HEK293 (cell line): ENCODE results near the gene INPPL1.

ENCODE experiments used
- CTCF ChIA-PET: fragments of 350-600 bp; formaldehyde crosslinking; extraction: SDS; loops from one replicate; lab custom pipeline; 2021; ENCODE audit warnings: antibody characterized with exemption; lab: Yijun Ruan, JAX
- POLR2A ChIA-PET: fragments of 300-600 bp; formaldehyde crosslinking; extraction: SDS; loops from one replicate; lab custom pipeline; 2020; ENCODE audit warnings: antibody characterized with exemption, inconsistent platforms; lab: Yijun Ruan, JAX
- H3K27ac ChIP-seq: fragments of 200-500 bp; sonication (Bioruptor generic); 2 replicates; pipeline ENCODE4 v1.5.1; 2014; ENCODE audit warnings: low read depth, low read length, control low read depth, inconsistent platforms; ENCODE audit errors: extremely low read depth
- H3K36me3 ChIP-seq, 2 experiments: fragments of 200-500 bp in 1 of 2; sonication (Bioruptor generic) in 1 of 2; 1 replicate in 1 of 2; 2 replicates in 1 of 2; pipeline ENCODE4 v1.5.1; 2014 to 2017; ENCODE audit warnings: inconsistent platforms in 2 of 2, low read length in 2 of 2; ENCODE audit not compliant: control insufficient read depth in 2 of 2, insufficient read depth in 1 of 2
- H3K4me1 ChIP-seq: fragments of 200-500 bp; sonication (Bioruptor generic); 2 replicates; pipeline ENCODE4 v1.5.1; 2014; ENCODE audit warnings: mild to moderate bottlenecking, low read length, inconsistent platforms; ENCODE audit not compliant: control insufficient read depth, insufficient read depth
- H3K4me3 ChIP-seq: 2 replicates; pipeline ENCODE4 v1.5.1; 2011; ENCODE audit warnings: low read depth, mild to moderate bottlenecking, control low read depth, low read length, moderate library complexity
- H3K9me3 ChIP-seq: fragments of 200-500 bp; sonication (Bioruptor generic); 2 replicates; pipeline ENCODE4 v1.5.1; 2014; ENCODE audit warnings: low read depth, low read length, inconsistent platforms; ENCODE audit not compliant: control insufficient read depth, insufficient read depth
- FEZF1 ChIP-seq: fragments of 450-650 bp; formaldehyde crosslinking; IDR thresholded peaks from 2 replicates; pipeline ENCODE4 v1.5.1; 2016; ENCODE audit warnings: missing biosample characterization, missing genetic modification characterization
- KLF9 ChIP-seq: fragments of 450-650 bp; formaldehyde crosslinking; IDR thresholded peaks from 2 replicates; pipeline ENCODE4 v1.5.1; 2016; ENCODE audit warnings: missing biosample characterization, missing genetic modification characterization, low read depth
- MEIS1 ChIP-seq: sonication (generic); formaldehyde crosslinking; IDR thresholded peaks from 2 replicates; pipeline ENCODE4 v1.8.1; 2022; ENCODE audit warnings: missing genetic modification reagents, mild to moderate bottlenecking, borderline replicate concordance
- TCF7L2 ChIP-seq: IDR thresholded peaks from 2 replicates; pipeline ENCODE4 v1.6.1; 2011; ENCODE audit warnings: low read depth, mild to moderate bottlenecking, inconsistent platforms, low read length, moderate library complexity, borderline replicate concordance
- WT1 ChIP-seq: fragments of 450-650 bp; formaldehyde crosslinking; IDR thresholded peaks from 2 replicates; pipeline ENCODE4 v1.5.1; 2016; ENCODE audit warnings: missing biosample characterization, missing genetic modification characterization
- ZNF146 ChIP-seq: fragments of 450-650 bp; formaldehyde crosslinking; IDR thresholded peaks from 2 replicates; pipeline ENCODE4 v1.5.1; 2016; ENCODE audit warnings: missing biosample characterization, missing genetic modification characterization
- ZNF174 ChIP-seq: fragments of 450-650 bp; formaldehyde crosslinking; IDR thresholded peaks from 2 replicates; pipeline ENCODE4 v1.5.0; 2017; ENCODE audit warnings: missing biosample characterization, mild to moderate bottlenecking, missing genetic modification characterization
- ZNF19 ChIP-seq: fragments of 450-650 bp; formaldehyde crosslinking; IDR thresholded peaks from 2 replicates; pipeline ENCODE4; 2016; ENCODE audit warnings: missing biosample characterization, missing genetic modification characterization, low read depth
- ZNF239 ChIP-seq: fragments of 450-650 bp; formaldehyde crosslinking; IDR thresholded peaks from 2 replicates; pipeline ENCODE4 v1.5.1; 2016; ENCODE audit warnings: missing biosample characterization, missing genetic modification characterization
- ZNF391 ChIP-seq: fragments of 450-650 bp; formaldehyde crosslinking; IDR thresholded peaks from 2 replicates; pipeline ENCODE4 v1.5.1; 2016; ENCODE audit warnings: low read depth, missing biosample characterization, missing genetic modification characterization, borderline replicate concordance
- ZNF529 ChIP-seq: fragments of 450-650 bp; formaldehyde crosslinking; IDR thresholded peaks from 2 replicates; pipeline ENCODE4 v1.5.1; 2017; ENCODE audit warnings: missing genetic modification characterization, missing biosample characterization; ENCODE audit not compliant: insufficient replicate concordance
- ZNF768 ChIP-seq: fragments of 450-650 bp; formaldehyde crosslinking; IDR thresholded peaks from 2 replicates; pipeline ENCODE4 v1.5.1; 2018; ENCODE audit warnings: missing biosample characterization, mild to moderate bottlenecking, missing genetic modification characterization
- TF ChIP-seq, protein P1 (sequence below): fragments of 450-650 bp; formaldehyde crosslinking; IDR thresholded peaks from 2 replicates; pipeline ENCODE4 v1.5.1; 2016; ENCODE audit warnings: missing biosample characterization, missing genetic modification characterization, borderline replicate concordance
- TF ChIP-seq, protein P2 (sequence below): fragments of 450-650 bp; formaldehyde crosslinking; IDR thresholded peaks from 2 replicates; pipeline ENCODE4 v1.5.1; 2016; ENCODE audit warnings: missing biosample characterization, missing genetic modification characterization, borderline replicate concordance
- TF ChIP-seq, protein P3 (sequence below): fragments of 450-650 bp; formaldehyde crosslinking; IDR thresholded peaks from 2 replicates; pipeline ENCODE4 v1.5.1; 2016; ENCODE audit warnings: missing biosample characterization, missing genetic modification characterization
- TF ChIP-seq, protein P4 (sequence below): fragments of 450-650 bp; formaldehyde crosslinking; IDR thresholded peaks from 2 replicates; pipeline ENCODE4 v1.5.1; 2017; ENCODE audit warnings: missing biosample characterization, missing genetic modification characterization
- TF ChIP-seq, protein P5 (sequence below): fragments of 450-650 bp; formaldehyde crosslinking; IDR thresholded peaks from 2 replicates; pipeline ENCODE4 v1.5.1; 2016; ENCODE audit warnings: missing biosample characterization, missing genetic modification characterization

Gene INPPL1

DNA sequence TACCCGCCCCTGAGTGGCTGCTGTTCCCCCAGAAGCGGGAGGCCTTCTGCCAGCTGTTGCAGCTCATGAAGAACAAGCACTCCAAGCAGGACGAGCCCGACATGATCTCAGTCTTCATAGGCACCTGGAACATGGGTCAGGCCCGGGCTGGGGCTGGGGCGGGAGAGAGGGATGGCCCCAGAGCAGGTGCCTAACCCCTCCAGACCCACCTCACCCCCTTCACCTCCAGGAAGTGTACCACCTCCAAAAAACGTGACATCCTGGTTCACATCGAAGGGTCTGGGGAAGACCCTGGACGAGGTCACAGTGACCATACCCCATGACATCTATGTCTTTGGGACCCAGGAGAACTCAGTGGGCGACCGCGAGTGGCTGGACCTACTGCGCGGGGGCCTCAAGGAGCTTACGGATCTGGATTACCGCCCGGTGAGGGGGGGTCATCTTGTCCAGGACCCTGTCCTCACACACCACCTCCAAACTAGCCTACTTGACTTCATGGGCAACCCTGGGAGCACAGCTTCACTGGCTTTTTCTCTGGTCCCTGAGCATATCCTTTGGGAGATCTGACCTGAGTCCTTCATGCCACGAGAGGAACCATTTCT lies 6.3 kb downstream of the INPPL1 start (continued):
- TF ChIP-seq, protein P1, sequence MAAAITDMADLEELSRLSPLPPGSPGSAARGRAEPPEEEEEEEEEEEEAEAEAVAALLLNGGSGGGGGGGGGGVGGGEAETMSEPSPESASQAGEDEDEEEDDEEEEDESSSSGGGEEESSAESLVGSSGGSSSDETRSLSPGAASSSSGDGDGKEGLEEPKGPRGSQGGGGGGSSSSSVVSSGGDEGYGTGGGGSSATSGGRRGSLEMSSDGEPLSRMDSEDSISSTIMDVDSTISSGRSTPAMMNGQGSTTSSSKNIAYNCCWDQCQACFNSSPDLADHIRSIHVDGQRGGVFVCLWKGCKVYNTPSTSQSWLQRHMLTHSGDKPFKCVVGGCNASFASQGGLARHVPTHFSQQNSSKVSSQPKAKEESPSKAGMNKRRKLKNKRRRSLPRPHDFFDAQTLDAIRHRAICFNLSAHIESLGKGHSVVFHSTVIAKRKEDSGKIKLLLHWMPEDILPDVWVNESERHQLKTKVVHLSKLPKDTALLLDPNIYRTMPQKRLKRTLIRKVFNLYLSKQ (tag by site-specific recombination): no peak
- TF ChIP-seq WT1 (no peak), ZNF391 (tag by site-specific recombination) (no peak)

DNA sequence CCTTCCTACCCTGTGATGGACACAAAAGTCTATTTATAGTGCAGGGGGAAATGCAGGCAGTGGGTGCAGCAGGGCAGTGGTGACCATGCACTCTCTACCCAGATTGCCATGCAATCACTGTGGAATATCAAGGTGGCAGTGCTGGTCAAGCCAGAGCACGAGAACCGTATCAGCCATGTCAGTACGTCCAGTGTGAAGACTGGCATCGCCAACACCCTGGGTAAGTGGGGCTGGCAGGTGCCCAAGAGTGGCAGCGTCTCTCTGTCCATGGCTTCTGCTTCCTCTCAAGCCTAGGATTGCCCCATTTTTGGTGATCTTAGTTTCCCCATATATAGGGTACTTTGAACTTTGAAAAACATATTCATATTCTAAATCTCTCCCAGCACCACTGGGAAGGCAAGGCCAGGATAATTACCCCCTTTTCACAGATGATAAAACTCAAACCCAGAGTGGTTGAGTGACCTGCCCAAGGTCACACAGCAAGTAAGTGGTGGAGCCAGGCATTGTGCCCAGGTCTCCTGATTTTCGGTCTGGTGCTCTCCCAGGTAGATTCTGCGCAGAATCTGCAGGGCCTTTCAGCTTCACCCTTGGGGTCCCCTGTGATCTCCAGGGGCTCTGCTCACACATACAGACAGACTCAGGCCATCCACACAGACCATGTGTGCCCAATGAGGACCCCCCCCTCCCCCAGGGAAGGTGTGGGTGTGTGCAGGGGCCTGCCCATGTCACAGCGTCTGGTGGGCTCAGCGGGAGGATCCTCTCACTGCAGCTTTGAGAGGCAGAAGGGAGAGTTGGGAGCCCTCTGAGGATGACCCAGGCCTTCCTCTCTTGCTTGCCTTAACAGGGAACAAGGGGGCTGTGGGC lies 7.1 kb downstream of the INPPL1 start:
- Histone ChIP-seq H3K9me3 (no peaks in the 10 kb centered on the region), H3K27ac (no peak overlapping the region), H3K4me3 (no peak overlapping the region), H3K36me3 (peaks cover 0 to 100% of the 10 kb centered on the region in 2 experiments; a peak in 2 of 3 replicates), H3K4me1 (no peaks in the 10 kb centered on the region)
- CTCF ChIA-PET: no interaction called here
- TF ChIP-seq ZNF768 (tag by site-specific recombination) (0 out of 2 replicates have a peak, but pooled peaks have one; percentile 62), ZNF146 (tag by site-specific recombination) (no peak)
- POLR2A ChIA-PET: interaction anchor here (1.7 kb wide), 1 partner anchor 8 kb away, joined by 9 read pairs; no protein-coding TSS in a partner anchor

DNA sequence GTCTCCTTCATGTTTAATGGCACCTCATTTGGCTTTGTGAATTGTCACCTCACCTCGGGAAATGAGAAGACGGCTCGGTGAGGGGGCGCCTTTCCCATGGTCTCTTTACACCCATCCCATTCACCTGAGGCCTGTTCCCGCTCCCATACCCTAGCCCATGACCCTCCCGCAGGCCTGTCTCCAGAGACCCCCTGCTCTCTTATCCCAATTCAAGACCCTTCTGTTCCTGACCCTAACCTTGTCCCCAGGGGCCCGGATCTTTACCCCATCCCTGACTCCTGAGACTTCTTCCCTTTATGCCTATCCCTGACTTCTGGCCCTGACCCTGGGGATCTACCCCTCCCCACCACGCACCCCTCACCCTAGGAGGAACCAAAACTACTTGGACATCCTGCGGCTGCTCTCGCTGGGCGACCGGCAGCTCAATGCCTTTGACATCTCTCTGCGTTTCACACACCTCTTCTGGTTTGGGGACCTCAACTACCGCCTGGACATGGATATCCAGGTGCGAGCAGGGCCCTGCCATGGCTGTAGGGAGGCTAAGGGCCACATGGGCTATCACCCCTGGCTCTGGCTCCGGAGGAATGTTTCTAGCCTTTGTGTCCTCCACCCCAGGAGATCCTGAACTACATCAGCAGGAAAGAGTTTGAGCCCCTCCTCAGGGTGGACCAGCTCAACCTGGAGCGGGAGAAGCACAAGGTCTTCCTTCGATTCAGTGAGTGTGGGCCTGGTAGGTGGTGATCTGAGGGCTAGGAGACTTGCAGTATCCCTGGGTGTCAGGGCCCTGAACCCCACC lies 7.9 kb downstream of the INPPL1 start:
- CTCF ChIA-PET: no interaction called here
- H3K4me3 ChIP-seq: no peak overlapping the region

More for the DNA sequence above, 7.9 kb downstream of the INPPL1 start:
- POLR2A ChIA-PET: interaction anchor here (1.7 kb wide), 1 partner anchor 9 kb away, joined by 9 read pairs; no protein-coding TSS in a partner anchor
- peaks cover 0 to 100% of the 10 kb centered on the region in 2 experiments; a peak in 2 of 3 replicates for H3K36me3 ChIP-seq
- H3K9me3 ChIP-seq: no peaks in the 10 kb centered on the region
- no peaks in the 10 kb centered on the region for H3K4me1 ChIP-seq
- H3K27ac ChIP-seq: no peak overlapping the region
- TF ChIP-seq, protein P2, sequence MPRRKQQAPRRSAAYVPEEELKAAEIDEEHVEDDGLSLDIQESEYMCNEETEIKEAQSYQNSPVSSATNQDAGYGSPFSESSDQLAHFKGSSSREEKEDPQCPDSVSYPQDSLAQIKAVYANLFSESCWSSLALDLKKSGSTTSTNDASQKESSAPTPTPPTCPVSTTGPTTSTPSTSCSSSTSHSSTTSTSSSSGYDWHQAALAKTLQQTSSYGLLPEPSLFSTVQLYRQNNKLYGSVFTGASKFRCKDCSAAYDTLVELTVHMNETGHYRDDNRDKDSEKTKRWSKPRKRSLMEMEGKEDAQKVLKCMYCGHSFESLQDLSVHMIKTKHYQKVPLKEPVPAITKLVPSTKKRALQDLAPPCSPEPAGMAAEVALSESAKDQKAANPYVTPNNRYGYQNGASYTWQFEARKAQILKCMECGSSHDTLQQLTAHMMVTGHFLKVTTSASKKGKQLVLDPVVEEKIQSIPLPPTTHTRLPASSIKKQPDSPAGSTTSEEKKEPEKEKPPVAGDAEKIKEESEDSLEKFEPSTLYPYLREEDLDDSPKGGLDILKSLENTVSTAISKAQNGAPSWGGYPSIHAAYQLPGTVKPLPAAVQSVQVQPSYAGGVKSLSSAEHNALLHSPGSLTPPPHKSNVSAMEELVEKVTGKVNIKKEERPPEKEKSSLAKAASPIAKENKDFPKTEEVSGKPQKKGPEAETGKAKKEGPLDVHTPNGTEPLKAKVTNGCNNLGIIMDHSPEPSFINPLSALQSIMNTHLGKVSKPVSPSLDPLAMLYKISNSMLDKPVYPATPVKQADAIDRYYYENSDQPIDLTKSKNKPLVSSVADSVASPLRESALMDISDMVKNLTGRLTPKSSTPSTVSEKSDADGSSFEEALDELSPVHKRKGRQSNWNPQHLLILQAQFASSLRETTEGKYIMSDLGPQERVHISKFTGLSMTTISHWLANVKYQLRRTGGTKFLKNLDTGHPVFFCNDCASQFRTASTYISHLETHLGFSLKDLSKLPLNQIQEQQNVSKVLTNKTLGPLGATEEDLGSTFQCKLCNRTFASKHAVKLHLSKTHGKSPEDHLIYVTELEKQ (tag by site-specific recombination): no peak
- TF ChIP-seq ZNF239: no peak
- no peak for TF ChIP-seq ZNF529
- TF ChIP-seq, protein P3, sequence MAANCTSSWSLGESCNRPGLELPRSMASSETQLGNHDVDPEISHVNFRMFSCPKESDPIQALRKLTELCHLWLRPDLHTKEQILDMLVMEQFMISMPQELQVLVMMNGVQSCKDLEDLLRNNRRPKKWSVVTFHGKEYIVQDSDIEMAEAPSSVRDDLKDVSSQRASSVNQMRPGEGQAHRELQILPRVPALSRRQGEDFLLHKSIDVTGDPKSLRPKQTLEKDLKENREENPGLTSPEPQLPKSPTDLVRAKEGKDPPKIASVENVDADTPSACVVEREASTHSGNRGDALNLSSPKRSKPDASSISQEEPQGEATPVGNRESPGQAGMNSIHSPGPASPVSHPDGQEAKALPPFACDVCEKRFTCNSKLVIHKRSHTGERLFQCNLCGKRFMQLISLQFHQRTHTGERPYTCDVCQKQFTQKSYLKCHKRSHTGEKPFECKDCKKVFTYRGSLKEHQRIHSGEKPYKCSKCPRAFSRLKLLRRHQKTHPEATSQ (tag by site-specific recombination): no peak
- TF ChIP-seq TCF7L2: no peak
- no peak for TF ChIP-seq MEIS1 (CRISPR knock-in tag)
- no peak for TF ChIP-seq ZNF19
- TF ChIP-seq, protein P4, sequence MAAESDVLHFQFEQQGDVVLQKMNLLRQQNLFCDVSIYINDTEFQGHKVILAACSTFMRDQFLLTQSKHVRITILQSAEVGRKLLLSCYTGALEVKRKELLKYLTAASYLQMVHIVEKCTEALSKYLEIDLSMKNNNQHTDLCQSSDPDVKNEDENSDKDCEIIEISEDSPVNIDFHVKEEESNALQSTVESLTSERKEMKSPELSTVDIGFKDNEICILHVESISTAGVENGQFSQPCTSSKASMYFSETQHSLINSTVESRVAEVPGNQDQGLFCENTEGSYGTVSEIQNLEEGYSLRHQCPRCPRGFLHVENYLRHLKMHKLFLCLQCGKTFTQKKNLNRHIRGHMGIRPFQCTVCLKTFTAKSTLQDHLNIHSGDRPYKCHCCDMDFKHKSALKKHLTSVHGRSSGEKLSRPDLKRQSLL: no peak
- TF ChIP-seq, protein P5, sequence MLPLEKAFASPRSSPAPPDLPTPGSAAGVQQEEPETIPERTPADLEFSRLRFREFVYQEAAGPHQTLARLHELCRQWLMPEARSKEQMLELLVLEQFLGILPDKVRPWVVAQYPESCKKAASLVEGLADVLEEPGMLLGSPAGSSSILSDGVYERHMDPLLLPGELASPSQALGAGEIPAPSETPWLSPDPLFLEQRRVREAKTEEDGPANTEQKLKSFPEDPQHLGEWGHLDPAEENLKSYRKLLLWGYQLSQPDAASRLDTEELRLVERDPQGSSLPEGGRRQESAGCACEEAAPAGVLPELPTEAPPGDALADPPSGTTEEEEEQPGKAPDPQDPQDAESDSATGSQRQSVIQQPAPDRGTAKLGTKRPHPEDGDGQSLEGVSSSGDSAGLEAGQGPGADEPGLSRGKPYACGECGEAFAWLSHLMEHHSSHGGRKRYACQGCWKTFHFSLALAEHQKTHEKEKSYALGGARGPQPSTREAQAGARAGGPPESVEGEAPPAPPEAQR (tag by site-specific recombination): no peak
- TF ChIP-seq ZNF174 (tag by site-specific recombination): no peak
- no peak for TF ChIP-seq FEZF1 (tag by site-specific recombination)
- no peak for TF ChIP-seq KLF9
